Astrocyte (in vitro differentiated cells and primary cell): ENCODE results near the gene TRANK1.
"Not testable (repeated sequence)": the region's sequence is repeated elsewhere in the genome, so short reads cannot be mapped to it uniquely, and the experiment has no call there.

Experiments used
- EZH2 ChIP-seq: IDR thresholded peaks from 2 replicates; pipeline ENCODE4 v1.6.1; 2012; ENCODE audit warnings: mild to moderate bottlenecking, low read length, inconsistent platforms; ENCODE audit not compliant: insufficient read depth
- TF ChIP-seq, protein P1 (sequence below): IDR thresholded peaks from 2 replicates; pipeline ENCODE4 v1.5.1; 2011; ENCODE audit warnings: low read depth, mild to moderate bottlenecking, inconsistent platforms, low read length, moderate library complexity; ENCODE audit not compliant: insufficient read depth

DNA sequence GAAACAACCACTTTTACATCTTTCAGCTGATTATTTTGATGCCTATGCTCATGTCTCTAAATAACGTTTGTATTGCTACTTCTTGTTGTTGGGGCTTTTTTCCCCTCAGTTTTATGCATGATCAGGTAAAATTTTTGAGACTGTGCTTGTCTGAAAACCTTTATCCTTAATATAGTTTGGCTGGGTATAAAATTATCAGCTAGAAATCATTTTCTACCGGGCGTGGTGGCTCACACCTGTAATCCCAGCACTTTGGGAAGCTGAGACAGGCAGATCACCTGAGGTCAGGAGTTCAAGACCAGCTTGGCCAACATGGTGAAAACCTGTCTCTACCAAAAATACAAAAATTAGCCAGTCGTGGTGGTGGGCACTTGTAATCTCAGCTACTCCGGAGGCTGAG lies 3.0 kb upstream of the TRANK1 start:
- TF ChIP-seq, protein P1, sequence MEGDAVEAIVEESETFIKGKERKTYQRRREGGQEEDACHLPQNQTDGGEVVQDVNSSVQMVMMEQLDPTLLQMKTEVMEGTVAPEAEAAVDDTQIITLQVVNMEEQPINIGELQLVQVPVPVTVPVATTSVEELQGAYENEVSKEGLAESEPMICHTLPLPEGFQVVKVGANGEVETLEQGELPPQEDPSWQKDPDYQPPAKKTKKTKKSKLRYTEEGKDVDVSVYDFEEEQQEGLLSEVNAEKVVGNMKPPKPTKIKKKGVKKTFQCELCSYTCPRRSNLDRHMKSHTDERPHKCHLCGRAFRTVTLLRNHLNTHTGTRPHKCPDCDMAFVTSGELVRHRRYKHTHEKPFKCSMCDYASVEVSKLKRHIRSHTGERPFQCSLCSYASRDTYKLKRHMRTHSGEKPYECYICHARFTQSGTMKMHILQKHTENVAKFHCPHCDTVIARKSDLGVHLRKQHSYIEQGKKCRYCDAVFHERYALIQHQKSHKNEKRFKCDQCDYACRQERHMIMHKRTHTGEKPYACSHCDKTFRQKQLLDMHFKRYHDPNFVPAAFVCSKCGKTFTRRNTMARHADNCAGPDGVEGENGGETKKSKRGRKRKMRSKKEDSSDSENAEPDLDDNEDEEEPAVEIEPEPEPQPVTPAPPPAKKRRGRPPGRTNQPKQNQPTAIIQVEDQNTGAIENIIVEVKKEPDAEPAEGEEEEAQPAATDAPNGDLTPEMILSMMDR = not testable (repeated sequence)
- TF ChIP-seq EZH2 = not testable (repeated sequence)
